Measurements from ENCODE around the gene AKAP6. TPM values are rescaled to one million over a fixed set of nuclear protein-coding genes. Genes with fewer than 3 reads are reported as not detected.

Gene AKAP6
- total RNA-seq, 1 experiment from 2014 or later = 1.1 TPM

DNA sequence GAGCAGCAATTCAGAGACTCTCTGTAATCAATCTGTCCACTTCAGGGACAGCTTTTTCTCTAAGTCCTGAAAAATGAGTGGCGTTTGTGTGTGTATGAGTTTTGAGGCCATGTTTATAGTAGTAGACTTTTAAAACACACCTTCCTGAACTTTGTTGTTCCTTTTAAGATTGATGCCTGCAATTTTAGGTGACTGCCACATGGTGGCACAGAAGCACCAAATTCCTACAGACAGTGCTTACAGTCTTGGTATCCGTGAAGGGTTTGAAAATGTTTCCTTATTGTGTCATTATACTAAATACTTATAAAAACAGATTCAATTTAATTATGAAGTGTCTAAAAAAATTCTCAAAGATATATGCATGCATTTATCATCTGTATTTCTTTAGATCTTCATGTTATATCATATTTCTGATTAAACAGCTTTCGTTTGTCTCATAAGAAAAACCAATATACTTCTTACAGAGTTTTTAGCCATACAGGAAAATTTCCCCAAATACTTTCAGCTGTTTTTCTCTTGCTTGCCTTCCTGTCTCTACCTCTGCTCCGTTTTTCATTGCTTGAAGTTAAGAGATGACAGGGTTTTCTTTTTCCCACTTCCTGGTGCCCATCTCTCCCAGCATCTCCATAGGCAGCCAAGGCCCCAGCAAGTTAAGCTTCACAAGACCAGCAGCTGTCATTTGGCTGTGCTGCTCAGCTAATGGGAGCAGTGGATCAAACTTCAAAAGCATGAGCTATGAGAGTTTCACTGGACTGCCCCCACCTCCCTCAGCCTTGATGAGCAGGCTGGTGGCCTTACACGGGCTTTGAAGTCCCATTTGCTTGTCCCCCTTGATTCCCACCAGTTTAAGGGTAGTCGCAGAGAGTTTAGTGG is 259.6 kb downstream of the AKAP6 start:
- peaks cover 7 to 25% (median 11%) of the 10 kb centered on the region in 3 experiments for H3K36me3 Mint-ChIP-seq (ENCODE audit: insufficient read depth in 1 of 3, low read depth in 3 of 3)
- no peak overlapping the region for H3K27ac ChIP-seq (ENCODE audit: insufficient read length, low read depth, low read length)
- DNase-seq = peak; percentile 35
- H3K27me3 ChIP-seq (ENCODE audit: insufficient read depth, low read length) = no peaks in the 10 kb centered on the region
- no peak overlapping the region for H2BK20ac ChIP-seq (ENCODE audit: low read depth, low read length, poor library complexity, severe bottlenecking)
- H2BK5ac ChIP-seq (ENCODE audit: insufficient read length, low read length) = no peak overlapping the region
- no peak overlapping the region for H3K27ac Mint-ChIP-seq
- H3K9me3 Mint-ChIP-seq = peaks cover 29 to 37% of the 10 kb centered on the region in 2 experiments
- H3K23ac ChIP-seq (ENCODE audit: insufficient read length, low read depth, low read length) = no peak overlapping the region
- TF ChIP-seq, protein P1, sequence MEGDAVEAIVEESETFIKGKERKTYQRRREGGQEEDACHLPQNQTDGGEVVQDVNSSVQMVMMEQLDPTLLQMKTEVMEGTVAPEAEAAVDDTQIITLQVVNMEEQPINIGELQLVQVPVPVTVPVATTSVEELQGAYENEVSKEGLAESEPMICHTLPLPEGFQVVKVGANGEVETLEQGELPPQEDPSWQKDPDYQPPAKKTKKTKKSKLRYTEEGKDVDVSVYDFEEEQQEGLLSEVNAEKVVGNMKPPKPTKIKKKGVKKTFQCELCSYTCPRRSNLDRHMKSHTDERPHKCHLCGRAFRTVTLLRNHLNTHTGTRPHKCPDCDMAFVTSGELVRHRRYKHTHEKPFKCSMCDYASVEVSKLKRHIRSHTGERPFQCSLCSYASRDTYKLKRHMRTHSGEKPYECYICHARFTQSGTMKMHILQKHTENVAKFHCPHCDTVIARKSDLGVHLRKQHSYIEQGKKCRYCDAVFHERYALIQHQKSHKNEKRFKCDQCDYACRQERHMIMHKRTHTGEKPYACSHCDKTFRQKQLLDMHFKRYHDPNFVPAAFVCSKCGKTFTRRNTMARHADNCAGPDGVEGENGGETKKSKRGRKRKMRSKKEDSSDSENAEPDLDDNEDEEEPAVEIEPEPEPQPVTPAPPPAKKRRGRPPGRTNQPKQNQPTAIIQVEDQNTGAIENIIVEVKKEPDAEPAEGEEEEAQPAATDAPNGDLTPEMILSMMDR (conservative IDR thresholded peaks at IDR 0.05) = peak; percentile 86
- no peak overlapping the region for H3K9ac ChIP-seq (ENCODE audit: extremely low read depth, insufficient read length, low read length)
- no peak overlapping the region for H3K4ac ChIP-seq (ENCODE audit: low read depth, low read length)
- H2AK5ac ChIP-seq (ENCODE audit: insufficient read length, low read length) = no peak overlapping the region
- H4K8ac ChIP-seq (replicated peaks; ENCODE audit: insufficient read length, low read depth, low read length) = no peak overlapping the region
- no peak overlapping the region for H2AFZ ChIP-seq (ENCODE audit: low read length)
- no peak overlapping the region for H3K56ac ChIP-seq (ENCODE audit: insufficient read length, low read depth, low read length)
- H4K5ac ChIP-seq (ENCODE audit: insufficient read length, low read depth, low read length) = no peak overlapping the region
- no CpG with 5 or more reads among the region's 6 CpGs for WGBS (ENCODE audit: extremely low coverage, insufficient read length, low lambda C conversion rate)
- H3K23me2 ChIP-seq (ENCODE audit: insufficient read length, low read depth, low read length, poor library complexity, severe bottlenecking) = no peaks in the 10 kb centered on the region
- H3K79me2 ChIP-seq (ENCODE audit: insufficient read depth, low read length) = no peaks in the 10 kb centered on the region
- H3K4me1 Mint-ChIP-seq = no peaks in the 10 kb centered on the region
- H4K91ac ChIP-seq (ENCODE audit: insufficient read length, low read depth, low read length) = no peak overlapping the region
- H2BK15ac ChIP-seq (ENCODE audit: low read depth, low read length) = no peak overlapping the region
- H4K20me1 ChIP-seq (ENCODE audit: control insufficient read depth, insufficient read depth, insufficient read length) = no peaks in the 10 kb centered on the region
- H3T11ph ChIP-seq (ENCODE audit: low read length) = no peak overlapping the region
- no peak overlapping the region for H3K4me3 Mint-ChIP-seq
- no peak overlapping the region for H3K14ac ChIP-seq (ENCODE audit: insufficient read depth, low read length)
- no peak overlapping the region for H2BK120ac ChIP-seq (ENCODE audit: low read depth, low read length, poor library complexity, severe bottlenecking)
- H3K18ac ChIP-seq (ENCODE audit: insufficient read length, low read depth, low read length) = no peak overlapping the region
- peaks cover 11% of the 10 kb centered on the region for H3K9me3 ChIP-seq (ENCODE audit: control insufficient read depth, low read depth, low read length)
- H2BK12ac ChIP-seq (ENCODE audit: insufficient read length, low read depth, low read length) = no peak overlapping the region
- no peak overlapping the region for H3K4me2 ChIP-seq (ENCODE audit: insufficient read depth, insufficient read length, low read length)
- no peaks in the 10 kb centered on the region for H3K4me1 ChIP-seq (ENCODE audit: insufficient read depth, low read length)
- no peaks in the 10 kb centered on the region for H3K79me1 ChIP-seq (ENCODE audit: insufficient read depth, low read depth, low read length, poor library complexity, severe bottlenecking)
- no peaks in the 10 kb centered on the region; the same call in 1 of the 2 replicates for H3K27me3 Mint-ChIP-seq (ENCODE audit: low read depth)

Data from H9 (cell line).